HCT116 (cell line): ENCODE results near the gene RFTN1.
"Not testable (repeated sequence)": the region's sequence is repeated elsewhere in the genome, so short reads cannot be mapped to it uniquely, and the experiment has no call there.

Experiments
- CEBPB ChIP-seq: IDR thresholded peaks from 2 replicates; pipeline ENCODE4 v1.6.1; 2012; ENCODE audit warnings: low read depth
- EZH2 ChIP-seq: fragments of 200-600 bp; sonication (generic); IDR thresholded peaks from 2 replicates; pipeline ENCODE4 v1.6.1; 2017; ENCODE audit warnings: antibody characterized with exemption, mixed run types
- POLR2A ChIP-seq: IDR thresholded peaks from 2 replicates; pipeline ENCODE4 v1.7.0; 2011; ENCODE audit warnings: borderline replicate concordance; ENCODE audit not compliant: insufficient read depth, insufficient read length; ENCODE audit errors: extremely low read depth
- RAD21 ChIP-seq: IDR thresholded peaks from 2 replicates; pipeline ENCODE4 v1.6.1; 2012; ENCODE audit warnings: low read depth, mild to moderate bottlenecking
- ZNF274 ChIP-seq: fragments of 200-500 bp; sonication (Bioruptor generic); IDR thresholded peaks from 2 replicates; pipeline ENCODE4 v1.6.1; 2014; ENCODE audit warnings: mild to moderate bottlenecking, low read depth, low read length, inconsistent platforms
- TF ChIP-seq, protein P1 (sequence below), 3 experiments: fragments of 200-600 bp in 1 of 3; sonication (generic) in 1 of 3; IDR thresholded peaks in 2 of 3; conservative IDR thresholded peaks in 1 of 3; 2 replicates each; pipeline ENCODE4 v1.5.1; 2012 to 2017; ENCODE audit warnings: low read depth in 2 of 3, low read length in 2 of 3, antibody characterized with exemption in 1 of 3, borderline replicate concordance in 1 of 3, control low read depth in 1 of 3, mild to moderate bottlenecking in 1 of 3, mixed read lengths in 1 of 3, mixed run types in 1 of 3, moderate library complexity in 1 of 3; ENCODE audit not compliant: insufficient read depth in 1 of 3
- TF ChIP-seq, protein P2 (sequence below): IDR thresholded peaks from 2 replicates; pipeline ENCODE4 v1.6.1; 2012
- TF ChIP-seq, protein P3 (sequence below): IDR thresholded peaks from 2 replicates; pipeline ENCODE4 v1.6.1; 2012
- TF ChIP-seq, protein P4 (sequence below): IDR thresholded peaks from 2 replicates; pipeline ENCODE4 v1.6.1; 2012; ENCODE audit warnings: low read depth

DNA sequence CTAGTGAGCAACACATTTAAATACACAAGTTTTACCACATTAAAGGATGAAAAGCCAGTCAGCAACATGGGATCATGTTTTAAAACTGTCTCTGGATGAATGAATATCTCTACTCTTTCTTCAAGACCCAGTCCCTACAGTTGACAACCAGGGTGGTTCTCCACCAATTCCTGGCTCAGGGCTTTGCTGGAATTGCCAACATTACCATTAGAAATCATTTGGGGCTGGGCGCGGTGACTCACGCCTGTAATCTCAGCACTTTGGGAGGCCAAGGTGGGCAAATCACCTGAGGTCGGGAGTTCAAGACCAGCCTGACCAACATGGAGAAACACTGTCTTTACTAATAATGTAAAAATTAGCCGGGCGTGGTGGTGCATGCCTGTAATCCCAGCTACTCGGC lies 203.0 kb downstream of the RFTN1 start:
- TF ChIP-seq, protein P1, sequence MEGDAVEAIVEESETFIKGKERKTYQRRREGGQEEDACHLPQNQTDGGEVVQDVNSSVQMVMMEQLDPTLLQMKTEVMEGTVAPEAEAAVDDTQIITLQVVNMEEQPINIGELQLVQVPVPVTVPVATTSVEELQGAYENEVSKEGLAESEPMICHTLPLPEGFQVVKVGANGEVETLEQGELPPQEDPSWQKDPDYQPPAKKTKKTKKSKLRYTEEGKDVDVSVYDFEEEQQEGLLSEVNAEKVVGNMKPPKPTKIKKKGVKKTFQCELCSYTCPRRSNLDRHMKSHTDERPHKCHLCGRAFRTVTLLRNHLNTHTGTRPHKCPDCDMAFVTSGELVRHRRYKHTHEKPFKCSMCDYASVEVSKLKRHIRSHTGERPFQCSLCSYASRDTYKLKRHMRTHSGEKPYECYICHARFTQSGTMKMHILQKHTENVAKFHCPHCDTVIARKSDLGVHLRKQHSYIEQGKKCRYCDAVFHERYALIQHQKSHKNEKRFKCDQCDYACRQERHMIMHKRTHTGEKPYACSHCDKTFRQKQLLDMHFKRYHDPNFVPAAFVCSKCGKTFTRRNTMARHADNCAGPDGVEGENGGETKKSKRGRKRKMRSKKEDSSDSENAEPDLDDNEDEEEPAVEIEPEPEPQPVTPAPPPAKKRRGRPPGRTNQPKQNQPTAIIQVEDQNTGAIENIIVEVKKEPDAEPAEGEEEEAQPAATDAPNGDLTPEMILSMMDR (IDR thresholded peaks at IDR 0.05 in 2 of 3, conservative IDR thresholded peaks at IDR 0.05 in 1 of 3; ENCODE audit: borderline replicate concordance in 1 of 3, insufficient read depth in 1 of 3, low read depth in 2 of 3, low read length in 2 of 3), result not testable (repeated sequence)
- TF ChIP-seq EZH2, RAD21, CEBPB, POLR2A, ZNF274: not testable (repeated sequence)
- TF ChIP-seq, protein P2, sequence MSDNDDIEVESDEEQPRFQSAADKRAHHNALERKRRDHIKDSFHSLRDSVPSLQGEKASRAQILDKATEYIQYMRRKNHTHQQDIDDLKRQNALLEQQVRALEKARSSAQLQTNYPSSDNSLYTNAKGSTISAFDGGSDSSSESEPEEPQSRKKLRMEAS, result not testable (repeated sequence)
- TF ChIP-seq, protein P3, sequence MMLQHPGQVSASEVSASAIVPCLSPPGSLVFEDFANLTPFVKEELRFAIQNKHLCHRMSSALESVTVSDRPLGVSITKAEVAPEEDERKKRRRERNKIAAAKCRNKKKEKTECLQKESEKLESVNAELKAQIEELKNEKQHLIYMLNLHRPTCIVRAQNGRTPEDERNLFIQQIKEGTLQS, result not testable (repeated sequence)
- TF ChIP-seq, protein P4, sequence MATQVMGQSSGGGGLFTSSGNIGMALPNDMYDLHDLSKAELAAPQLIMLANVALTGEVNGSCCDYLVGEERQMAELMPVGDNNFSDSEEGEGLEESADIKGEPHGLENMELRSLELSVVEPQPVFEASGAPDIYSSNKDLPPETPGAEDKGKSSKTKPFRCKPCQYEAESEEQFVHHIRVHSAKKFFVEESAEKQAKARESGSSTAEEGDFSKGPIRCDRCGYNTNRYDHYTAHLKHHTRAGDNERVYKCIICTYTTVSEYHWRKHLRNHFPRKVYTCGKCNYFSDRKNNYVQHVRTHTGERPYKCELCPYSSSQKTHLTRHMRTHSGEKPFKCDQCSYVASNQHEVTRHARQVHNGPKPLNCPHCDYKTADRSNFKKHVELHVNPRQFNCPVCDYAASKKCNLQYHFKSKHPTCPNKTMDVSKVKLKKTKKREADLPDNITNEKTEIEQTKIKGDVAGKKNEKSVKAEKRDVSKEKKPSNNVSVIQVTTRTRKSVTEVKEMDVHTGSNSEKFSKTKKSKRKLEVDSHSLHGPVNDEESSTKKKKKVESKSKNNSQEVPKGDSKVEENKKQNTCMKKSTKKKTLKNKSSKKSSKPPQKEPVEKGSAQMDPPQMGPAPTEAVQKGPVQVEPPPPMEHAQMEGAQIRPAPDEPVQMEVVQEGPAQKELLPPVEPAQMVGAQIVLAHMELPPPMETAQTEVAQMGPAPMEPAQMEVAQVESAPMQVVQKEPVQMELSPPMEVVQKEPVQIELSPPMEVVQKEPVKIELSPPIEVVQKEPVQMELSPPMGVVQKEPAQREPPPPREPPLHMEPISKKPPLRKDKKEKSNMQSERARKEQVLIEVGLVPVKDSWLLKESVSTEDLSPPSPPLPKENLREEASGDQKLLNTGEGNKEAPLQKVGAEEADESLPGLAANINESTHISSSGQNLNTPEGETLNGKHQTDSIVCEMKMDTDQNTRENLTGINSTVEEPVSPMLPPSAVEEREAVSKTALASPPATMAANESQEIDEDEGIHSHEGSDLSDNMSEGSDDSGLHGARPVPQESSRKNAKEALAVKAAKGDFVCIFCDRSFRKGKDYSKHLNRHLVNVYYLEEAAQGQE, result not testable (repeated sequence)
